ENCODE measurements around the gene TM4SF4. TPM values are rescaled to one million over a fixed set of nuclear protein-coding genes. Genes with fewer than 3 reads are reported as not detected.

TM4SF4 gene
- total and polyA plus RNA-seq, 2 of the 8 experiments (the other 6 are each of a cell fraction or from before 2014, with no cell fraction given), result not detected

- H3K9me3 ChIP-seq (ENCODE audit: insufficient read depth in 2 of 2, low read depth in 1 of 2, low read length in 1 of 2), result no peaks in the 10 kb centered on the region
- no peak overlapping the region for H3K9ac ChIP-seq (replicated peaks in 1 of 4; ENCODE audit: extremely low read depth in 1 of 4, low read depth in 3 of 4, low read length in 3 of 4)
- H3K18ac ChIP-seq (ENCODE audit: extremely low read depth, low read length), result no peak overlapping the region
- no peak overlapping the region for H2BK20ac ChIP-seq (ENCODE audit: low read length)
- no peaks in the 10 kb centered on the region for H3K79me2 ChIP-seq (ENCODE audit: control insufficient read depth in 1 of 2, insufficient read depth in 2 of 2, low read length in 2 of 2)
- H3K79me1 ChIP-seq (ENCODE audit: low read depth, low read length), result no peaks in the 10 kb centered on the region
- no peak overlapping the region for H3K23ac ChIP-seq (ENCODE audit: insufficient read length)
- H3K4me1 ChIP-seq (replicated peaks in 1 of 4; ENCODE audit: control insufficient read depth in 3 of 4, insufficient read depth in 4 of 4, low read length in 3 of 4), result peaks cover 0 to 3% (median under 1%) of the 10 kb centered on the region in 4 experiments; a peak in 3 of 7 replicates
- FAIRE-seq (peak; percentile 55), DNase-seq (ENCODE audit: low read depth in 1 of 2, low spot score in 2 of 2) (no peak)
- H3K36me3 ChIP-seq (ENCODE audit: control insufficient read depth in 2 of 4, insufficient read depth in 4 of 4, low read length in 3 of 4), result no peaks in the 10 kb centered on the region
- H4K20me1 ChIP-seq (replicated peaks in 1 of 2; ENCODE audit: control insufficient read depth in 1 of 2, insufficient read depth in 2 of 2, low read length in 2 of 2), result no peaks in the 10 kb centered on the region
- WGBS, 2 experiments (ENCODE audit: extremely low coverage in 1 of 2, insufficient coverage in 1 of 2, insufficient read length in 1 of 2, insufficient replicate concordance in 2 of 2, low coverage in 1 of 2, low lambda C conversion rate in 2 of 2, missing lambda C conversion rate in 1 of 2), result 54% methylated on average over 6 of the region's 6 CpGs; no CpG with 5 or more reads in 1 of the 2 experiments
- no peak overlapping the region for H4K91ac ChIP-seq (replicated peaks; ENCODE audit: insufficient read length, low read length)
- H2BK5ac ChIP-seq (ENCODE audit: low read depth, low read length), result no peak overlapping the region
- no peak overlapping the region for H4K5ac ChIP-seq (ENCODE audit: insufficient read length, low read depth, low read length)
- no peak overlapping the region for H3K4me2 ChIP-seq (ENCODE audit: insufficient read depth in 1 of 2, low read depth in 2 of 2, low read length in 2 of 2)
- POLR2A ChIA-PET (ENCODE audit: partially characterized antibody), result no interaction called here
- no peak overlapping the region; the same call in 1 of the 2 replicates for H2BK12ac ChIP-seq (ENCODE audit: low read depth, low read length)
- no peak overlapping the region for H2AK5ac ChIP-seq (ENCODE audit: low read depth, low read length)
- H4K8ac ChIP-seq (ENCODE audit: extremely low read depth, insufficient read depth, low read length), result no peak overlapping the region
- H3K23me2 ChIP-seq (ENCODE audit: low read depth, low read length), result no peaks in the 10 kb centered on the region
- no peak overlapping the region for H3K4ac ChIP-seq (replicated peaks; ENCODE audit: insufficient read length, low read depth, low read length)
- H2BK120ac ChIP-seq (replicated peaks; ENCODE audit: low read depth, low read length), result no peak overlapping the region
- H3K14ac ChIP-seq (ENCODE audit: insufficient read length), result no peak overlapping the region
- no peak overlapping the region for H3K27ac ChIP-seq (ENCODE audit: low read depth, low read length)
- no peaks in the 10 kb centered on the region for H3K27me3 ChIP-seq (replicated peaks in 1 of 4; ENCODE audit: control insufficient read depth in 3 of 4, extremely low read depth in 1 of 4, insufficient read depth in 3 of 4, low read length in 3 of 4)
- 0 out of 2 replicates have a peak overlapping the region, but pooled peaks have one; percentile 57 for H2AFZ ChIP-seq (ENCODE audit: low read length)
- H3K4me3 ChIP-seq (ENCODE audit: extremely low read depth in 1 of 4, insufficient read depth in 2 of 4, low read depth in 3 of 4, low read length in 4 of 4), result no peak overlapping the region
- H2BK15ac ChIP-seq (ENCODE audit: low read length), result no peak overlapping the region
- CTCF ChIA-PET (ENCODE audit: partially characterized antibody), result interaction anchor here (0.6 to 11.3 kb wide), 49 partner anchors 8 to 694 kb away, joined by 3 to 107 read pairs (median 4); partner anchors contain the start of genes TM4SF18 and TM4SF4
- no peak overlapping the region for H3K56ac ChIP-seq (replicated peaks; ENCODE audit: insufficient read length, low read depth, low read length)
- TF ChIP-seq BACH1 (IDR thresholded peaks at IDR 0.05; ENCODE audit: low read length), result no peak
- TF ChIP-seq CREB1 (IDR thresholded peaks at IDR 0.05), result no peak
- peak; percentile 59 to 88 (median 71) for TF ChIP-seq CTCF (IDR thresholded peaks at IDR 0.05; ENCODE audit: control extremely low read depth in 1 of 3, insufficient read depth in 1 of 3, low read depth in 1 of 3, low read length in 3 of 3)
- TF ChIP-seq ATF3 (IDR thresholded peaks at IDR 0.05; ENCODE audit: insufficient read depth, low read depth, low read length), result no peak
- TF ChIP-seq SIN3A (conservative IDR thresholded peaks at IDR 0.05 in 1 of 2, IDR thresholded peaks at IDR 0.05 in 1 of 2; ENCODE audit: low read depth in 1 of 2, low read length in 2 of 2), result no peak
- TF ChIP-seq POLR2A (IDR thresholded peaks at IDR 0.05; ENCODE audit: control extremely low read depth in 1 of 2, low read depth in 2 of 2, low read length in 2 of 2), result no peak
- TF ChIP-seq CTBP2 (IDR thresholded peaks at IDR 0.05; ENCODE audit: borderline replicate concordance, insufficient read depth, insufficient read length, low read length), result no peak
- TF ChIP-seq NRF1 (IDR thresholded peaks at IDR 0.05; ENCODE audit: low read depth, low read length), result no peak
- TF ChIP-seq RAD21 (IDR thresholded peaks at IDR 0.05 in 1 of 2, conservative IDR thresholded peaks at IDR 0.05 in 1 of 2; ENCODE audit: low read depth in 2 of 2, low read length in 2 of 2), result peak; percentile 81 to 87
These were observed 14.7 kb downstream of the TM4SF4 start for GRCh38 chr3:149489060-149489690.

Measured in H1 (cell line).